ENCODE results near the gene CECR2. TPM values are rescaled to one million over a fixed set of nuclear protein-coding genes. Genes with fewer than 3 reads are reported as not detected.
A peak's percentile ranks its signal among the peaks of the same experiment; 100 is the strongest.

The CECR2 gene
- total and polyA plus RNA-seq, 2 of the 8 experiments (the other 6 are each of a cell fraction or from before 2014, with no cell fraction given): 18.3 to 123 TPM

- CTCF ChIA-PET (ENCODE audit: partially characterized antibody): interaction anchor here (0.6 to 1.7 kb wide), 2 partner anchors 214 to 256 kb away, joined by 3 to 4 read pairs; no protein-coding TSS in a partner anchor
Measured at GRCh38 chr22:17486719-17487118, 117.5 kb downstream of the CECR2 start.

More at GRCh38 chr22:17486719-17487118, 117.5 kb downstream of the CECR2 start:
- H3K27ac ChIP-seq (ENCODE audit: low read depth, low read length): no peak overlapping the region
- no peak overlapping the region for H3K14ac ChIP-seq (ENCODE audit: insufficient read length)
- H3K23me2 ChIP-seq (ENCODE audit: low read depth, low read length): no peaks in the 10 kb centered on the region
- no peak overlapping the region for H2BK120ac ChIP-seq (replicated peaks; ENCODE audit: low read depth, low read length)
- H3K18ac ChIP-seq (ENCODE audit: extremely low read depth, low read length): no peak overlapping the region
- no peak overlapping the region for H3K56ac ChIP-seq (replicated peaks; ENCODE audit: insufficient read length, low read depth, low read length)
- H3K9ac ChIP-seq (replicated peaks in 1 of 4; ENCODE audit: extremely low read depth in 1 of 4, low read depth in 3 of 4, low read length in 3 of 4): no peak overlapping the region
- H3K4ac ChIP-seq (replicated peaks; ENCODE audit: insufficient read length, low read depth, low read length): no peak overlapping the region
- H3K36me3 ChIP-seq (ENCODE audit: control insufficient read depth in 2 of 4, insufficient read depth in 4 of 4, low read length in 3 of 4): peaks cover 2 to 18% (median 5%) of the 10 kb centered on the region in 4 experiments; a peak in 5 of 8 replicates
- no peak overlapping the region for H2BK12ac ChIP-seq (ENCODE audit: low read depth, low read length)
- H3K4me1 ChIP-seq (replicated peaks in 1 of 4; ENCODE audit: control insufficient read depth in 3 of 4, insufficient read depth in 4 of 4, low read length in 3 of 4): peaks cover 0 to 1% (median 0%) of the 10 kb centered on the region in 4 experiments; a peak in 2 of 7 replicates
- H3K79me1 ChIP-seq (ENCODE audit: low read depth, low read length): peaks cover 8% of the 10 kb centered on the region
- no peaks in the 10 kb centered on the region for H3K9me3 ChIP-seq (ENCODE audit: insufficient read depth in 2 of 2, low read depth in 1 of 2, low read length in 1 of 2)
- H2BK5ac ChIP-seq (ENCODE audit: low read depth, low read length): no peak overlapping the region
- H3K4me2 ChIP-seq (ENCODE audit: insufficient read depth in 1 of 2, low read depth in 2 of 2, low read length in 2 of 2): no peak overlapping the region
- no peak overlapping the region for H3K23ac ChIP-seq (ENCODE audit: insufficient read length)
- H4K20me1 ChIP-seq (replicated peaks in 1 of 2; ENCODE audit: control insufficient read depth in 1 of 2, insufficient read depth in 2 of 2, low read length in 2 of 2): peaks cover 8 to 15% of the 10 kb centered on the region in 2 experiments
- no peak overlapping the region for H2AK5ac ChIP-seq (ENCODE audit: low read depth, low read length)
- TF ChIP-seq TAF1 (IDR thresholded peaks at IDR 0.05; ENCODE audit: low read depth, low read length): no peak
- TF ChIP-seq MAFK (IDR thresholded peaks at IDR 0.05; ENCODE audit: low read depth, low read length): no peak
- no peak for TF ChIP-seq RNF2 (IDR thresholded peaks at IDR 0.05; ENCODE audit: borderline replicate concordance, low read depth, low read length, missing control alignments, poor library complexity, severe bottlenecking)
- peak; percentile 34 for TF ChIP-seq POLR2AphosphoS5 (IDR thresholded peaks at IDR 0.05; ENCODE audit: low read depth, low read length)
- no peak for TF ChIP-seq NANOG (IDR thresholded peaks at IDR 0.05; ENCODE audit: insufficient read depth, low read depth, low read length, poor library complexity, severe bottlenecking)
- 94% methylated on average over 10 of the region's 10 CpGs; no CpG with 5 or more reads in 1 of the 2 experiments for WGBS, 2 experiments (ENCODE audit: extremely low coverage in 1 of 2, insufficient coverage in 1 of 2, insufficient read length in 1 of 2, insufficient replicate concordance in 2 of 2, low coverage in 1 of 2, low lambda C conversion rate in 2 of 2, missing lambda C conversion rate in 1 of 2)
- H2AFZ ChIP-seq (ENCODE audit: low read length): no peak overlapping the region
- H3K79me2 ChIP-seq (ENCODE audit: control insufficient read depth in 1 of 2, insufficient read depth in 2 of 2, low read length in 2 of 2): peaks cover 0 to 89% of the 10 kb centered on the region in 2 experiments; a peak in 3 of 4 replicates
- POLR2A ChIA-PET (ENCODE audit: partially characterized antibody): interaction anchor here (1.5 kb wide), 1 partner anchor 10 kb away, joined by 3 read pairs; no protein-coding TSS in a partner anchor
- DNase-seq (ENCODE audit: low read depth in 1 of 2, low spot score in 2 of 2) (no peak), FAIRE-seq (peak; percentile 13)
- no peak overlapping the region for H2BK20ac ChIP-seq (ENCODE audit: low read length)
- H2BK15ac ChIP-seq (ENCODE audit: low read length): no peak overlapping the region
- no peak overlapping the region for H3K4me3 ChIP-seq (ENCODE audit: extremely low read depth in 1 of 4, insufficient read depth in 2 of 4, low read depth in 3 of 4, low read length in 4 of 4)
- no peaks in the 10 kb centered on the region for H3K27me3 ChIP-seq (replicated peaks in 1 of 4; ENCODE audit: control insufficient read depth in 3 of 4, extremely low read depth in 1 of 4, insufficient read depth in 3 of 4, low read length in 3 of 4)
- H4K8ac ChIP-seq (ENCODE audit: extremely low read depth, insufficient read depth, low read length): no peak overlapping the region
- no peak overlapping the region for H4K5ac ChIP-seq (ENCODE audit: insufficient read length, low read depth, low read length)
- H4K91ac ChIP-seq (replicated peaks; ENCODE audit: insufficient read length, low read length): no peak overlapping the region
